ENCODE data around the gene PRKAG2.

DNA sequence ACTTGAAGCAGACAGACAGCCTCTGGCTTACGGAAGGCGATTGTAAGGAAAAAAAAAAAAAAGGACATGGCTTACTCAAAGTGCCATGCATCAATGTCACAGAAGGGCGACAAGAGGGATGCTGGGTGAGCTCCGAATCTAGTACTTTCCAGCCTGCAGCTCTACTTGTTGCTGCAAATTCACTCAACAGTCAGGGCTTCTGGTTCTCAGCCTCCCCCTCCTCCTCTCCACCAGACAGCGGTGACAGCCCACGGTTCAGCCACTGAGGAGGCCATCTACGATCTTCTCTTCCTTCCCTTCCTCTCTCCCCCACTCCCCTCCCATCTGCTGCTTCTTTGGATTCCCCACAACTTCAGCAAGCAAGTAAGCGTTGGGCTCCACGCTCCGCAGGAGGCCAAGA is 63.5 kb downstream of the PRKAG2 start:
- no peak for TF ChIP-seq CTCF (conservative IDR thresholded peaks at IDR 0.05; ENCODE audit: low read length)
- no peak for TF ChIP-seq EZH2phosphoT487 (IDR thresholded peaks at IDR 0.05; ENCODE audit: borderline replicate concordance)
